Testis (tissue), 2 donors: ENCODE data around the gene PRKX.

Source experiments
- POLR2A ChIP-seq: fragments of 450-650 bp; IDR thresholded peaks from one replicate; pipeline ENCODE4 v1.6.1; 2017; ENCODE audit warnings: antibody characterized with exemption, mild to moderate bottlenecking, moderate library complexity
- TF ChIP-seq, protein P1 (sequence below), 3 experiments: fragments of 450-650 bp in 2 of 3; fragments of 200-600 bp in 1 of 3; sonication (generic) in 1 of 3; IDR thresholded peaks; one replicate each; pipeline ENCODE4 v1.5.1; 2016 to 2019; ENCODE audit warnings: antibody characterized with exemption in 3 of 3, mild to moderate bottlenecking in 2 of 3, moderate library complexity in 1 of 3

DNA sequence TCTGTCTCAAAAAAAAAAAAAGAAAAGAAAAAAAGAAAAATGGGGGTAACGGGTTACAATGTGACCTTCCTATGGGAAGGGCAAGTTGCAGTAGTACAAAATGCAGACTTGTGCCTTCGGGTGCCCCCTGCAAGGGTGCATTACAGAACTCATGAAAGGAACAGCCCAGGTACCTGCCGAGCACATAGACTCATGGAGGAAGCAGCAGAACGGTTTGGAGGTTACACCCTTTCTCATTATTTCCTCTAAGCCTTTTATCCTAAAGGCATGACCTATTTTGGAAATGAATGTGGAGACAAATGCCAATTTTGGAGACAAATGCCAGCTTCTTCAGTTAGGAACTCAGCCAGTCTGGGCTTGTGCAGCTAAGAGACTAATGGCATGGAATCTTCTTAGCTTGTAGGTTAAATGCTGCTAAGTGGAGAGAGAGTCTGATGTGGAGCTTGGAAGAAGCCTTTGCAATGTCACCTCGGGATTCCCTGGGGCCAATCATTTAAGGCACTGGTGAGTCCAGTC is 44.1 kb upstream of the PRKX start:
- TF ChIP-seq, protein P1, sequence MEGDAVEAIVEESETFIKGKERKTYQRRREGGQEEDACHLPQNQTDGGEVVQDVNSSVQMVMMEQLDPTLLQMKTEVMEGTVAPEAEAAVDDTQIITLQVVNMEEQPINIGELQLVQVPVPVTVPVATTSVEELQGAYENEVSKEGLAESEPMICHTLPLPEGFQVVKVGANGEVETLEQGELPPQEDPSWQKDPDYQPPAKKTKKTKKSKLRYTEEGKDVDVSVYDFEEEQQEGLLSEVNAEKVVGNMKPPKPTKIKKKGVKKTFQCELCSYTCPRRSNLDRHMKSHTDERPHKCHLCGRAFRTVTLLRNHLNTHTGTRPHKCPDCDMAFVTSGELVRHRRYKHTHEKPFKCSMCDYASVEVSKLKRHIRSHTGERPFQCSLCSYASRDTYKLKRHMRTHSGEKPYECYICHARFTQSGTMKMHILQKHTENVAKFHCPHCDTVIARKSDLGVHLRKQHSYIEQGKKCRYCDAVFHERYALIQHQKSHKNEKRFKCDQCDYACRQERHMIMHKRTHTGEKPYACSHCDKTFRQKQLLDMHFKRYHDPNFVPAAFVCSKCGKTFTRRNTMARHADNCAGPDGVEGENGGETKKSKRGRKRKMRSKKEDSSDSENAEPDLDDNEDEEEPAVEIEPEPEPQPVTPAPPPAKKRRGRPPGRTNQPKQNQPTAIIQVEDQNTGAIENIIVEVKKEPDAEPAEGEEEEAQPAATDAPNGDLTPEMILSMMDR (IDR thresholded peaks at IDR 0.05): no peak
- no peak for TF ChIP-seq POLR2A
